Lung (tissue), 12 donors: Measurements from ENCODE around the gene CSHL1. TPM values are rescaled to one million over a fixed set of nuclear protein-coding genes. Genes with fewer than 3 reads are reported as not detected.

Source experiments
- ATAC-seq: fragments of 200-7000 bp; cut with Tn5 transposase; one replicate; pipeline ENCODE4 v1.9.1; 2020; ENCODE audit warnings: moderate number of reproducible peaks; ENCODE audit not compliant: insufficient read depth, low FRiP score
- DNase-seq, 3 donors: peaks; one replicate each; pipeline ENCODE4 v3.0.0-alpha.2; 2013 to 2017
- H3K27ac ChIP-seq, 2 donors: one replicate each; pipeline ENCODE4 v1.5.1; 2013; ENCODE audit warnings: mild to moderate bottlenecking in 2 of 2, moderate library complexity in 2 of 2, control low read depth in 1 of 2, inconsistent platforms in 1 of 2, low read depth in 1 of 2, low read length in 1 of 2
- H3K27me3 ChIP-seq, 3 donors: one replicate each; pipeline ENCODE4 v1.5.1; 2013; ENCODE audit warnings: low read length in 2 of 3; ENCODE audit not compliant: control insufficient read depth in 3 of 3, insufficient read depth in 3 of 3
- H3K36me3 ChIP-seq, 4 donors: one replicate each; pipeline ENCODE4 v1.5.1; 2013; ENCODE audit warnings: low read length in 4 of 4, mild to moderate bottlenecking in 1 of 4, moderate library complexity in 1 of 4; ENCODE audit not compliant: control insufficient read depth in 4 of 4, insufficient read depth in 4 of 4
- H3K4me1 ChIP-seq, 5 donors: one replicate each; pipeline ENCODE4 v1.5.1; 2013; ENCODE audit warnings: low read length in 5 of 5, mild to moderate bottlenecking in 2 of 5, moderate library complexity in 1 of 5; ENCODE audit not compliant: control insufficient read depth in 5 of 5, insufficient read depth in 5 of 5
- H3K4me3 ChIP-seq: one replicate; pipeline ENCODE4 v1.5.1; 2013; ENCODE audit warnings: mild to moderate bottlenecking, control low read depth, moderate library complexity
- H3K9ac ChIP-seq, 2 donors: one replicate each; pipeline ENCODE4 v1.5.1; 2013; ENCODE audit warnings: low read length in 2 of 2, control low read depth in 1 of 2; ENCODE audit not compliant: insufficient read depth in 1 of 2
- H3K9me3 ChIP-seq, 4 donors: one replicate each; pipeline ENCODE4 v1.5.1; 2013; ENCODE audit warnings: low read length in 3 of 4, mild to moderate bottlenecking in 1 of 4, moderate library complexity in 1 of 4; ENCODE audit not compliant: control insufficient read depth in 4 of 4, insufficient read depth in 3 of 4
- WGBS, 2 donors: extraction: QIAGEN DNeasy Blood & Tissue Kit; methylation state at CpG; one replicate each; pipeline ENCODE4 v1.1.7; 2013; 5-methylcytosine and 5-hydroxymethylcytosine counted together
- polyA plus RNA-seq, 2 donors: library from polyadenylated mRNA; stranded (reverse); fragments of 200-250 nt; gene quantifications; one replicate each; pipeline ENCODE4 v1.2.1, GENCODE V29; 2013
- total RNA-seq, 2 donors: library from RNA; depleted of rRNA in 1 of 2; stranded (reverse); fragments of >200 nt in 1 of 2; gene quantifications; one replicate each; pipeline ENCODE4 v1.2.1, GENCODE V29; 2014 to 2021
- TF ChIP-seq, protein P1 (sequence below): IDR thresholded peaks from 2 replicates; pipeline ENCODE4 v1.5.1; 2012; ENCODE audit warnings: mild to moderate bottlenecking; ENCODE audit errors: control extremely low read depth, extremely low read depth
- donor health status: control.
- donor health status: control.
- donor health status: Bipolar disorder and iron deficiency.
- donor health status: healthy.
- donor health status: DM: yes; HTN: yes; CAD: no.

The CSHL1 gene
- total and polyA plus RNA-seq, 4 donors: not detected

DNA sequence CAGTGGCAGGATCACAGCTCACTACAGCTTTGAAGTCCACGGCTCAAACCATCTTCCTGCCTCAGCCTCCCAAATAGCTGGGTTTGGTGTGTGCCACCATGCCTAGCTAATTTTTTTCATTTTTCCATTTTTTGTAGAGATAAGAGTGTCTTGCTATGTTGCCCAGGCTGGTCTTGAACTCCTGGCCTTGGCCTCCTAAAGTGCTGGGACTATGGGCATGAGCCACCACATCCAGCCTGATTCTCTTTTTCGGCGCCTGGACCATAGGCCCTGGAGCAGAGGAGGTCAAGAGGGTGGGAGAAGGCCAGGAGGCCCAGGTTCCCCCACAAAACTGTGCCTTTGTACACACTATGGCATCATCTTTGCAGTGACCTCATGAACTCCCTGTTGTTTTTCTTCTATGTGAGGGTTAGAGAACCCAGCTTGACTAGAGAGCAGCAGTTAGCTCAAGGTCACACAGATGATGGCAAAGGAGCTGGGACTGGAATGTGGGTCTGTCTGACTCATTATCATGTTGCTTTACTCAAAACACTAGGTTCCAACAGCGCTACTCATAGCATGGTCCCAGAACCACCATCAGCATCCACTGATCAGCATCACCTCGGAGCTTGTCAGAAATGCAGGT, 45.4 kb upstream of the CSHL1 start:
- Histone ChIP-seq H3K9me3 (no peaks in the 10 kb centered on the region), H3K27me3 (no peaks in the 10 kb centered on the region), H3K4me3 (no peak overlapping the region), H3K36me3 (no peaks in the 10 kb centered on the region), H3K4me1 (peaks cover 0 to 6% (median 0%) of the 10 kb centered on the region in 5 donors), H3K27ac (no peak overlapping the region), H3K9ac (no peak overlapping the region)
- 97 to 99% methylated on average over 5 of the region's 5 CpGs for WGBS, 2 donors
- DNase-seq (no peak), ATAC-seq (no peak)
- TF ChIP-seq, protein P1, sequence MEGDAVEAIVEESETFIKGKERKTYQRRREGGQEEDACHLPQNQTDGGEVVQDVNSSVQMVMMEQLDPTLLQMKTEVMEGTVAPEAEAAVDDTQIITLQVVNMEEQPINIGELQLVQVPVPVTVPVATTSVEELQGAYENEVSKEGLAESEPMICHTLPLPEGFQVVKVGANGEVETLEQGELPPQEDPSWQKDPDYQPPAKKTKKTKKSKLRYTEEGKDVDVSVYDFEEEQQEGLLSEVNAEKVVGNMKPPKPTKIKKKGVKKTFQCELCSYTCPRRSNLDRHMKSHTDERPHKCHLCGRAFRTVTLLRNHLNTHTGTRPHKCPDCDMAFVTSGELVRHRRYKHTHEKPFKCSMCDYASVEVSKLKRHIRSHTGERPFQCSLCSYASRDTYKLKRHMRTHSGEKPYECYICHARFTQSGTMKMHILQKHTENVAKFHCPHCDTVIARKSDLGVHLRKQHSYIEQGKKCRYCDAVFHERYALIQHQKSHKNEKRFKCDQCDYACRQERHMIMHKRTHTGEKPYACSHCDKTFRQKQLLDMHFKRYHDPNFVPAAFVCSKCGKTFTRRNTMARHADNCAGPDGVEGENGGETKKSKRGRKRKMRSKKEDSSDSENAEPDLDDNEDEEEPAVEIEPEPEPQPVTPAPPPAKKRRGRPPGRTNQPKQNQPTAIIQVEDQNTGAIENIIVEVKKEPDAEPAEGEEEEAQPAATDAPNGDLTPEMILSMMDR: no peak

DNA sequence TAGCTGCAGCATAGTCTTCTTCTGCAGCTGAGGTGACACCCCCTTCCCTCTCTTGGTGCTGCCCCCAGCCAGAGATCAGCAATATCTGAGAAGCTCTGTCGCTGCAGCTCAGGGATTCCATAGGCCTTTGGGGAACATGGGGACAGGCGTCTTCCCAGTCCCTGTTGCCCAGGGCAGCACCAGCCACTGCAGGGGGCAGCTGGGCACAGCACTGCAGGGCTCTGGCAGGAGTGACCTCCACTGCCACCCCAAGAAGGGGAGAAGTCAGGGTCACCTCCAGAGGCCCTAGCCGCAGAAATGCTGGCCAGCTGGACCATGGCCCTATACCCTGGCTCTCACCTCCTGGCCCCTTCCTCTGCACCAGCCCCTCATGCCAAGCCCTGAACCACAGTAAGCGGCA, 44.7 kb upstream of the CSHL1 start:
- 91% methylated on average over 4 of the region's 4 CpGs for WGBS, 2 donors
- Histone ChIP-seq H3K9me3 (no peaks in the 10 kb centered on the region), H3K27me3 (no peaks in the 10 kb centered on the region), H3K4me3 (no peak overlapping the region), H3K27ac (no peak overlapping the region), H3K36me3 (no peaks in the 10 kb centered on the region), H3K9ac (no peak overlapping the region), H3K4me1 (peaks cover 0 to 2% (median 0%) of the 10 kb centered on the region in 5 donors)
- ATAC-seq: no peak
- TF ChIP-seq, protein P1: no peak
- DNase-seq: no peak

DNA sequence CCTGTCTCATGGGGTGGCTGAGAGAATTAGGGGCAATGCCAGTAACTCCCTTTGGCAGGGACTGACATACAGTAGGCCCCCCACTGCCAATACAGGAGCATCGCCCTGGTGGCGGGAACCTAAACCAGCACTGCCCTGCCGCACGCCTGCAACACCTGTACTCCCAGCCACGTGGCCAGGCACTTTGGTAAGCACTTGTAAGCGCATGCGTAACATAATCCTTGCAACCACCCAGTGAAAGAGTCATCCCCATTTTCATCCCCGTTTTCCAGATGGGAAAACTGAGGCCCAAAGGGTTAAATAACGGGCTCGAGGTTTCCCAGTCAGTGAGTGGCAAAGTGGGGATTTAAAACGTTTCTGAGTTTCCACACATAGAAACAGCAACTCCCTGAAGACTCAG, 44.2 kb upstream of the CSHL1 start:
- no peaks in the 10 kb centered on the region for H3K27me3 ChIP-seq
- TF ChIP-seq, protein P1: no peak
- ATAC-seq (no peak), DNase-seq (no peak)
- peaks cover 0 to 2% (median 0%) of the 10 kb centered on the region in 5 donors for H3K4me1 ChIP-seq
- no peak overlapping the region for H3K27ac ChIP-seq
- H3K9ac ChIP-seq: no peak overlapping the region
- no peak overlapping the region for H3K4me3 ChIP-seq
- no peaks in the 10 kb centered on the region for H3K36me3 ChIP-seq
- H3K9me3 ChIP-seq: no peaks in the 10 kb centered on the region
- 83 to 88% methylated on average over 11 of the region's 11 CpGs for WGBS, 2 donors
